WI38 (cell line): ENCODE measurements around the gene EVI2A.

Experiments used
- H3K4me3 ChIP-seq: 2 replicates; pipeline ENCODE4 v1.5.1; 2011; ENCODE audit warnings: low read depth, mild to moderate bottlenecking, control low read depth, low read length
- TF ChIP-seq, protein P1 (sequence below): IDR thresholded peaks from 2 replicates; pipeline ENCODE4 v1.5.1; 2012; ENCODE audit warnings: low read depth, mild to moderate bottlenecking, control low read depth, low read length

Gene EVI2A, protein sequence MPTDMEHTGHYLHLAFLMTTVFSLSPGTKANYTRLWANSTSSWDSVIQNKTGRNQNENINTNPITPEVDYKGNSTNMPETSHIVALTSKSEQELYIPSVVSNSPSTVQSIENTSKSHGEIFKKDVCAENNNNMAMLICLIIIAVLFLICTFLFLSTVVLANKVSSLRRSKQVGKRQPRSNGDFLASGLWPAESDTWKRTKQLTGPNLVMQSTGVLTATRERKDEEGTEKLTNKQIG

GRCh38 chr17:31321481-31321880 lies at the start of gene EVI2A:
TSS of gene EVI2A (minus strand) at chr17:31321622. CDS start at chr17:31319013, 2,609 bp downstream.
- H3K4me3 ChIP-seq, result no peak within 1 kb of the TSS
- TF ChIP-seq, protein P1, sequence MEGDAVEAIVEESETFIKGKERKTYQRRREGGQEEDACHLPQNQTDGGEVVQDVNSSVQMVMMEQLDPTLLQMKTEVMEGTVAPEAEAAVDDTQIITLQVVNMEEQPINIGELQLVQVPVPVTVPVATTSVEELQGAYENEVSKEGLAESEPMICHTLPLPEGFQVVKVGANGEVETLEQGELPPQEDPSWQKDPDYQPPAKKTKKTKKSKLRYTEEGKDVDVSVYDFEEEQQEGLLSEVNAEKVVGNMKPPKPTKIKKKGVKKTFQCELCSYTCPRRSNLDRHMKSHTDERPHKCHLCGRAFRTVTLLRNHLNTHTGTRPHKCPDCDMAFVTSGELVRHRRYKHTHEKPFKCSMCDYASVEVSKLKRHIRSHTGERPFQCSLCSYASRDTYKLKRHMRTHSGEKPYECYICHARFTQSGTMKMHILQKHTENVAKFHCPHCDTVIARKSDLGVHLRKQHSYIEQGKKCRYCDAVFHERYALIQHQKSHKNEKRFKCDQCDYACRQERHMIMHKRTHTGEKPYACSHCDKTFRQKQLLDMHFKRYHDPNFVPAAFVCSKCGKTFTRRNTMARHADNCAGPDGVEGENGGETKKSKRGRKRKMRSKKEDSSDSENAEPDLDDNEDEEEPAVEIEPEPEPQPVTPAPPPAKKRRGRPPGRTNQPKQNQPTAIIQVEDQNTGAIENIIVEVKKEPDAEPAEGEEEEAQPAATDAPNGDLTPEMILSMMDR, result no peak

GRCh38 chr17:31369266-31369665 lies 47.8 kb upstream of the EVI2A start:
- TF ChIP-seq, protein P1, result no peak

GRCh38 chr17:31366088-31366487 lies 44.7 kb upstream of the EVI2A start:
- H3K4me3 ChIP-seq, result no peak overlapping the region
- TF ChIP-seq, protein P1, result no peak

More at GRCh38 chr17:31369266-31369665, 47.8 kb upstream of the EVI2A start:
- no peak overlapping the region for H3K4me3 ChIP-seq

GRCh38 chr17:31364012-31364411 lies 42.6 kb upstream of the EVI2A start:
- TF ChIP-seq, protein P1, result no peak

DNA sequence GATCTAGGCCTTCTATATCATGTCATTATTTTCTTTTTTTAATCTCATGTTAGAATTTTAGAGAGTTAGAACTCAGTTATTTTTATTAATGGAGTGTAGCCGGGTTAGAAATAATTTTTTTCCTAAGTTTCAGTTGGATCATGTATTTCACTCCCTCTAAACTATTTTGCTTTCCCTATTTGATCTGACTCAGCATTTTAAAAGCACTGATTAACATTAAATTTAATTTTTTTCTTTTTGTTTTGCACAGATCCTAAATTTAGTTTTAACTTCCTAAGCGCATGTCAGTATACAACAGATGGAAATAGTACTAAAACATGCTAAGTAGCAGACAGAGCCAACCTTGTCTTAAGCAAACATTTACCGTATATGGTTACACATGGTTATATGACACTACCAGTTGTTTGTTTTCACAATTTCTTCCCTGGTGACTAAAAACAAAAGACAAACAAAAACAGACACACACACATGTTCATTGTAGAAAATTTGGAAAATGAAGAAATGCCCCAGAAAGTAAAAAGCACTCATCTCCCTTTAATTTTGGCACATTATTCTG lies 36.5 kb upstream of the EVI2A start:
- TF ChIP-seq, protein P1, result no peak
- no peak overlapping the region for H3K4me3 ChIP-seq

More at GRCh38 chr17:31364012-31364411, 42.6 kb upstream of the EVI2A start:
- H3K4me3 ChIP-seq, result no peak overlapping the region

DNA sequence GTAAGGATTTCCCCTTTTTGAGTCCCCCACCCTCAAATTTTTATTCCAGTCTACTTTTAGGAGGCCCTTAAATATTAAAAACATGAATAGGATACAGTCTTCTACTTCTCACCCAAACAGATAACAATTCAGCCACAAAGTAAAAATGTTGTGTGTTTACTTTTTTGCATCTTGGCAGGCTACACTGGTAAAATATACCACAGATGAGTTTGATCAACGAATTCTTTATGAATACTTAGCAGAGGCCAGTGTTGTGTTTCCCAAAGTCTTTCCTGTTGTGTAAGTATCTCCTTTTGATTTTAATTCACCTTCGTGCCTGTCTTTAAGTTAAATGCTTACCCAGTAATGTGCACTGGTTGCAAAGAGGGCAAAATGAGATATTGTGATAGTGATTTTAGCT lies 35.7 kb upstream of the EVI2A start:
- TF ChIP-seq, protein P1, result no peak
- no peak overlapping the region for H3K4me3 ChIP-seq

GRCh38 chr17:31355935-31356334 lies 34.5 kb upstream of the EVI2A start:
- no peak overlapping the region for H3K4me3 ChIP-seq
- TF ChIP-seq, protein P1, result no peak
